HG02884 (cell line): ENCODE results near the gene SUGCT.

Source experiments
- ATAC-seq: cut with Tn5 transposase; IDR thresholded peaks from one replicate; pipeline ENCODE4 v1.9.1; 2021; ENCODE audit warnings: mild to moderate bottlenecking, moderate library complexity; ENCODE audit not compliant: unreplicated experiment

SUGCT gene

GRCh38 chr7:40799493-40800403 lies 664.9 kb downstream of the SUGCT start:
- ATAC-seq: no peak

- no peak for ATAC-seq
Observed at GRCh38 chr7:40800771-40801170, 666.0 kb downstream of the SUGCT start.

GRCh38 chr7:40802497-40802896 lies 667.7 kb downstream of the SUGCT start:
- no peak for ATAC-seq

GRCh38 chr7:40804477-40805215 lies 669.8 kb downstream of the SUGCT start:
- ATAC-seq: no peak

- ATAC-seq: no peak
Observed at GRCh38 chr7:40805361-40805760, 670.6 kb downstream of the SUGCT start.

GRCh38 chr7:40808378-40808942 lies 673.7 kb downstream of the SUGCT start:
- ATAC-seq: no peak

- ATAC-seq: no peak
Observed at GRCh38 chr7:40810274-40810673, 675.5 kb downstream of the SUGCT start.

GRCh38 chr7:40811666-40812065 lies 676.9 kb downstream of the SUGCT start:
- ATAC-seq: no peak

GRCh38 chr7:40815022-40815421 lies 680.2 kb downstream of the SUGCT start:
- no peak for ATAC-seq

GRCh38 chr7:40815512-40815911 lies 680.7 kb downstream of the SUGCT start:
- ATAC-seq: no peak

- ATAC-seq: no peak
Observed at GRCh38 chr7:40822861-40823260, 688.1 kb downstream of the SUGCT start.

- ATAC-seq: no peak
Observed at GRCh38 chr7:40824461-40824860, 689.7 kb downstream of the SUGCT start.

GRCh38 chr7:40826411-40827221 lies 691.8 kb downstream of the SUGCT start:
- ATAC-seq: no peak

GRCh38 chr7:40827222-40828085 lies 692.6 kb downstream of the SUGCT start:
- no peak for ATAC-seq

GRCh38 chr7:40828686-40829600 lies 694.1 kb downstream of the SUGCT start:
- ATAC-seq: no peak

- no peak for ATAC-seq
Observed at GRCh38 chr7:40833191-40833887, 698.5 kb downstream of the SUGCT start.

- no peak for ATAC-seq
Observed at GRCh38 chr7:40833888-40834234, 699.1 kb downstream of the SUGCT start.

- ATAC-seq: no peak
Observed at GRCh38 chr7:40836218-40836617, 701.4 kb downstream of the SUGCT start.
